Uterus (tissue), 2 donors: ENCODE data around the gene ZYG11A.

ENCODE experiments used
- CTCF ChIP-seq, 4 experiments: fragments of 200-600 bp in 2 of 4; fragments of 450-650 bp in 2 of 4; sonication (generic) in 2 of 4; IDR thresholded peaks; one replicate each; pipeline ENCODE4 v1.5.1; 2016 to 2019; ENCODE audit warnings: antibody characterized with exemption in 4 of 4, mild to moderate bottlenecking in 2 of 4, moderate library complexity in 1 of 4
- POLR2A ChIP-seq, 2 donors: fragments of 450-650 bp; IDR thresholded peaks; one replicate each; pipeline ENCODE4 v1.6.1; 2016; ENCODE audit warnings: antibody characterized with exemption in 2 of 2, mild to moderate bottlenecking in 1 of 2, moderate library complexity in 1 of 2

- TF ChIP-seq CTCF (IDR thresholded peaks at IDR 0.05) (no peak), POLR2A (IDR thresholded peaks at IDR 0.05) (no peak)
Measured at GRCh38 chr1:52834798-52835197, 7.8 kb upstream of the ZYG11A start.
